Spleen (tissue), 3 donors: ENCODE measurements around the gene IHH.

Source experiments
- POLR2A ChIP-seq, 3 donors: fragments of 450-650 bp; IDR thresholded peaks; one replicate each; pipeline ENCODE4 v1.5.1; 2017; ENCODE audit warnings: antibody characterized with exemption in 3 of 3, mild to moderate bottlenecking in 1 of 3
- POLR2AphosphoS5 ChIP-seq, 3 donors: sonication (generic); formaldehyde crosslinking; IDR thresholded peaks; one replicate each; pipeline ENCODE4 v1.5.1; 2017; ENCODE audit warnings: antibody characterized with exemption in 3 of 3

- TF ChIP-seq POLR2AphosphoS5 (IDR thresholded peaks at IDR 0.05) = no peak
- TF ChIP-seq POLR2A (IDR thresholded peaks at IDR 0.05) = no peak
Measured at GRCh38 chr2:219059375-219059724, 1.4 kb downstream of the IHH start.
